ENCODE measurements around the gene NBL1. TPM values are rescaled to one million over a fixed set of nuclear protein-coding genes. Genes with fewer than 3 reads are reported as not detected.
A peak's percentile ranks its signal among the peaks of the same experiment; 100 is the strongest.

The NBL1 gene
- total and polyA plus RNA-seq, 2 experiments from 2014 or later: 6.1 to 10.6 TPM

GRCh38 chr1:19644681-19645410, 735 bp downstream of the NBL1 start:
- H3K79me2 ChIP-seq (replicated peaks; ENCODE audit: insufficient read depth): no peaks in the 10 kb centered on the region
- H4K20me1 ChIP-seq (replicated peaks; ENCODE audit: insufficient read depth): 0 out of 2 replicates have a peak, but pooled peaks cover 2% of the 10 kb centered on the region
- peak overlapping the region; percentile 98 for H2AFZ ChIP-seq
- Mint-ChIP-seq H3K9me3 (no peaks in the 10 kb centered on the region), H3K27ac (no peak overlapping the region), H3K4me1 (peaks cover 21% of the 10 kb centered on the region), H3K27me3 (ENCODE audit: insufficient read depth, low read depth, poor library complexity) (peaks cover 59% of the 10 kb centered on the region), H3K36me3 (ENCODE audit: low read depth) (peaks cover 2% of the 10 kb centered on the region; the same call in 2 of the 3 replicates), H3K4me3 (peak overlapping the region; percentile 88)
- peaks cover 46% of the 10 kb centered on the region for H3K27me3 ChIP-seq (ENCODE audit: insufficient read depth)
- peaks cover 7% of the 10 kb centered on the region for H3F3A ChIP-seq (replicated peaks; ENCODE audit: low read depth)
- TF ChIP-seq EZH2phosphoT487 (IDR thresholded peaks at IDR 0.05; ENCODE audit: unreplicated experiment): peak; percentile 66
- TF ChIP-seq STAT1 (IDR thresholded peaks at IDR 0.05; ENCODE audit: unreplicated experiment): no peak
- peak; percentile 90 for TF ChIP-seq EZH2 (IDR thresholded peaks at IDR 0.05; ENCODE audit: low read depth, unreplicated experiment)
- H3K4me1 ChIP-seq (ENCODE audit: insufficient read depth): peaks cover 16% of the 10 kb centered on the region
- H3K36me3 ChIP-seq (ENCODE audit: insufficient read depth): no peaks in the 10 kb centered on the region
- H3K9me2 ChIP-seq (ENCODE audit: insufficient read depth): no peaks in the 10 kb centered on the region
- H3K4me2 ChIP-seq: peak overlapping the region; percentile 93
- H3K4me3 ChIP-seq: peak overlapping the region; percentile 89
- peak; percentile 63 for DNase-seq (ENCODE audit: low spot score)
- ATAC-seq: peak; percentile 10
- no peak overlapping the region for H3K27ac ChIP-seq (ENCODE audit: low read depth)

GRCh38 chr1:19645411-19646251, 1.5 kb downstream of the NBL1 start:
- no peaks in the 10 kb centered on the region for H3K79me2 ChIP-seq (replicated peaks; ENCODE audit: insufficient read depth)
- ATAC-seq: no peak; the same call in 2 of the 3 replicates
- TF ChIP-seq NANOG (IDR thresholded peaks at IDR 0.05; ENCODE audit: borderline replicate concordance) (no peak), EZH2phosphoT487 (IDR thresholded peaks at IDR 0.05; ENCODE audit: unreplicated experiment) (no peak), CREB1 (CRISPR knock-in tag; IDR thresholded peaks at IDR 0.05; ENCODE audit: low read depth) (no peak), ZNF114 (CRISPR knock-in tag; IDR thresholded peaks at IDR 0.05) (no peak), POLR2AphosphoS5 (IDR thresholded peaks at IDR 0.05; ENCODE audit: low read depth) (no peak), JUNB (IDR thresholded peaks at IDR 0.05; ENCODE audit: unreplicated experiment) (no peak), ZNF331 (CRISPR knock-in tag; IDR thresholded peaks at IDR 0.05; ENCODE audit: low read depth) (no peak), STAT1 (IDR thresholded peaks at IDR 0.05; ENCODE audit: unreplicated experiment) (no peak), REST (IDR thresholded peaks at IDR 0.05; ENCODE audit: unreplicated experiment) (no peak), EZH2 (IDR thresholded peaks at IDR 0.05; ENCODE audit: low read depth, unreplicated experiment) (no peak), CTCF (conservative IDR thresholded peaks at IDR 0.05; ENCODE audit: low read depth in 2 of 2) (no peak)
- TF ChIP-seq, protein P1, sequence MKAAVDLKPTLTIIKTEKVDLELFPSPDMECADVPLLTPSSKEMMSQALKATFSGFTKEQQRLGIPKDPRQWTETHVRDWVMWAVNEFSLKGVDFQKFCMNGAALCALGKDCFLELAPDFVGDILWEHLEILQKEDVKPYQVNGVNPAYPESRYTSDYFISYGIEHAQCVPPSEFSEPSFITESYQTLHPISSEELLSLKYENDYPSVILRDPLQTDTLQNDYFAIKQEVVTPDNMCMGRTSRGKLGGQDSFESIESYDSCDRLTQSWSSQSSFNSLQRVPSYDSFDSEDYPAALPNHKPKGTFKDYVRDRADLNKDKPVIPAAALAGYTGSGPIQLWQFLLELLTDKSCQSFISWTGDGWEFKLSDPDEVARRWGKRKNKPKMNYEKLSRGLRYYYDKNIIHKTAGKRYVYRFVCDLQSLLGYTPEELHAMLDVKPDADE (IDR thresholded peaks at IDR 0.05): no peak

More at GRCh38 chr1:19645411-19646251, 1.5 kb downstream of the NBL1 start:
- H4K20me1 ChIP-seq (replicated peaks; ENCODE audit: insufficient read depth): no peaks in the 10 kb centered on the region
- peak overlapping the region; percentile 93 for H3K4me2 ChIP-seq
- DNase-seq (ENCODE audit: low spot score): no peak
- H3K36me3 ChIP-seq (ENCODE audit: insufficient read depth): no peaks in the 10 kb centered on the region
- H3K9me2 ChIP-seq (ENCODE audit: insufficient read depth): no peaks in the 10 kb centered on the region
- Mint-ChIP-seq H3K9me3 (no peaks in the 10 kb centered on the region), H3K27me3 (ENCODE audit: insufficient read depth, low read depth, poor library complexity) (peaks cover 57% of the 10 kb centered on the region), H3K4me3 (peak overlapping the region; percentile 88; the same call in 2 of the 3 replicates), H3K4me1 (peaks cover 15% of the 10 kb centered on the region), H3K36me3 (ENCODE audit: low read depth) (peaks cover 2% of the 10 kb centered on the region; the same call in 2 of the 3 replicates), H3K27ac (no peak overlapping the region)
- peaks cover 46% of the 10 kb centered on the region for H3K27me3 ChIP-seq (ENCODE audit: insufficient read depth)
- H3K4me3 ChIP-seq: peak overlapping the region; percentile 89
- H3K4me1 ChIP-seq (ENCODE audit: insufficient read depth): peaks cover 10% of the 10 kb centered on the region
- H3F3A ChIP-seq (replicated peaks; ENCODE audit: low read depth): peaks cover 7% of the 10 kb centered on the region
- H2AFZ ChIP-seq: peak overlapping the region; percentile 98
- no peak overlapping the region for H3K27ac ChIP-seq (ENCODE audit: low read depth)

All from GM23338 (cell line).